Adrenal gland (tissue), 12 donors: ENCODE data around the gene ZBTB38. TPM values are rescaled to one million over a fixed set of nuclear protein-coding genes. Genes with fewer than 3 reads are reported as not detected.
A peak's percentile ranks its signal among the peaks of the same experiment; 100 is the strongest.

Experiments used
- DNase-seq, 7 donors: peaks; one replicate each; pipeline ENCODE4 v3.0.0-alpha.2; 2019 to 2020
- H3K27ac ChIP-seq, 5 donors: fragments of 200-600 bp; sonication (generic) in 4 of 5; 1 replicate in 3 of 5; 2 replicates in 2 of 5; pipeline versions ENCODE4 v1.5.1 to v1.8.0; 2016 to 2020; ENCODE audit warnings: mild to moderate bottlenecking in 1 of 5
- H3K27me3 ChIP-seq: fragments of 200-600 bp; 2 replicates; pipeline ENCODE4 v1.8.0; 2021
- H3K36me3 ChIP-seq, 2 donors: fragments of 200-600 bp; replicated peaks in 1 of 2; 1 replicate in 1 of 2; 2 replicates in 1 of 2; pipeline versions ENCODE4 v1.5.1 to v1.8.0; 2018 to 2022
- H3K4me1 ChIP-seq, 2 donors: fragments of 200-600 bp; replicated peaks in 1 of 2; 1 replicate in 1 of 2; 2 replicates in 1 of 2; pipeline versions ENCODE4 v1.5.1 to v1.8.0; 2018 to 2021
- H3K4me3 ChIP-seq, 4 donors: fragments of 200-600 bp; sonication (generic) in 3 of 4; one replicate each; pipeline ENCODE4 v1.5.1; 2016 to 2018
- H3K9me3 ChIP-seq, 3 donors: fragments of 200-600 bp; sonication (generic) in 1 of 3; replicated peaks in 1 of 3; 1 replicate in 2 of 3; 2 replicates in 1 of 3; pipeline versions ENCODE4 v1.5.1 to v1.8.0; 2016 to 2021
- CTCF ChIP-seq, 6 experiments: fragments of 450-650 bp in 4 of 6; fragments of 200-600 bp in 2 of 6; sonication (generic) in 1 of 6; IDR thresholded peaks; 1 replicate in 5 of 6; 2 replicates in 1 of 6; pipeline versions ENCODE4 v1.5.1 to v1.8.0; 2016 to 2021; ENCODE audit warnings: antibody characterized with exemption in 6 of 6, mild to moderate bottlenecking in 2 of 6, moderate library complexity in 1 of 6
- POLR2A ChIP-seq, 2 donors: fragments of 450-650 bp; IDR thresholded peaks; one replicate each; pipeline ENCODE4 v1.6.1; 2017; ENCODE audit warnings: antibody characterized with exemption in 2 of 2, mild to moderate bottlenecking in 2 of 2, moderate library complexity in 1 of 2
- WGBS, 4 donors: extraction: QIAGEN DNeasy Blood & Tissue Kit in 2 of 4; methylation state at CpG; one replicate each; pipeline versions ENCODE4 v1.1.5 to v1.1.7; 2013 to 2017; 5-methylcytosine and 5-hydroxymethylcytosine counted together
- intact Hi-C, 2 donors: fragments of 100-400 bp; cut with DNase I; formaldehyde crosslinking; loops; one replicate each; pipeline versions ENCODE4 v1.14.1 to v1.15.0; 2022 to 2023
- polyA plus RNA-seq, 3 donors: library from polyadenylated mRNA; stranded (reverse); fragments of 200-250 nt in 2 of 3; fragments of 350-450 nt in 1 of 3; fragmentation: Illumina TruSeq in 1 of 3; extraction: RNeasy Lipid Tissue Mini Kit (QIAGEN cat#74804) in 1 of 3; gene quantifications; one replicate each; pipeline ENCODE4 v1.2.3, GENCODE V29; 2013 to 2014
- total RNA-seq, 9 donors: library from RNA; depleted of rRNA in 4 of 9; stranded (reverse); fragments of >200 nt in 4 of 9; fragments of 120-200 nt in 1 of 9; fragmentation: NEBNext Ultra II Directional in 1 of 9; extraction: Animal tissue kit (Norgen Biotek cat#: 25700) in 1 of 9; gene quantifications; one replicate each; pipeline versions ENCODE4 v1.1.0 to v1.2.4, GENCODE V29; 2013 to 2023
- donor health status: healthy with polysubstance abuse.
- donor health status: Bipolar disorder and iron deficiency.
- donor health status: DM: yes; HTN: yes; CAD: no.
- donor health status: DM: no; HTN: no; CAD: no.
- donor health status: DM: no; HTN: no; CAD: no.
- donor health status: DM: yes; HTN: yes; CAD: no.

Gene ZBTB38
- total and polyA plus RNA-seq, 12 donors: 12.0 to 231 (median 147) TPM

- no peaks in the 10 kb centered on the region for H3K9me3 ChIP-seq
- no peaks in the 10 kb centered on the region for H3K36me3 ChIP-seq
- no peak overlapping the region for H3K4me3 ChIP-seq
- intact Hi-C loops: no loop called here
- peaks cover 18 to 47% of the 10 kb centered on the region in 2 donors for H3K4me1 ChIP-seq
- peak overlapping the region; percentile 25 to 89 (median 63) for H3K27ac ChIP-seq
- TF ChIP-seq CTCF (IDR thresholded peaks at IDR 0.05): no peak
- no peak for TF ChIP-seq POLR2A (IDR thresholded peaks at IDR 0.05)
- H3K27me3 ChIP-seq: no peaks in the 10 kb centered on the region
- no peak for DNase-seq
- 33 to 46% (median 39%) methylated on average over 4 of the region's 4 CpGs for WGBS, 4 donors
Measured at GRCh38 chr3:141391991-141392316, 23.6 kb downstream of the ZBTB38 start.

GRCh38 chr3:141392416-141392815, 24.1 kb downstream of the ZBTB38 start:
- Histone ChIP-seq H3K9me3 (no peaks in the 10 kb centered on the region), H3K27me3 (no peaks in the 10 kb centered on the region), H3K4me1 (peaks cover 18 to 47% of the 10 kb centered on the region in 2 donors), H3K4me3 (no peak overlapping the region), H3K27ac (peak overlapping the region; percentile 25 to 89 (median 63)), H3K36me3 (no peaks in the 10 kb centered on the region)
- intact Hi-C loops: no loop called here
- WGBS, 4 donors: 82 to 85% (median 84%) methylated on average over 5 of the region's 5 CpGs
- TF ChIP-seq POLR2A (IDR thresholded peaks at IDR 0.05): no peak
- DNase-seq: no peak

GRCh38 chr3:141392897-141393734, 24.8 kb downstream of the ZBTB38 start:
- WGBS, 4 donors: 58 to 63% (median 60%) methylated on average over 6 of the region's 6 CpGs
- peak; percentile 60 to 90 (median 73) for DNase-seq
- Histone ChIP-seq H3K27ac (peak overlapping the region; percentile 58 to 89 (median 75)), H3K4me1 (peaks cover 18 to 42% of the 10 kb centered on the region in 2 donors), H3K27me3 (no peaks in the 10 kb centered on the region), H3K9me3 (no peaks in the 10 kb centered on the region), H3K4me3 (no peak overlapping the region), H3K36me3 (no peaks in the 10 kb centered on the region)
- intact Hi-C loops: no loop called here
- peak in 1 of 6 experiments; percentile 5 for TF ChIP-seq CTCF (IDR thresholded peaks at IDR 0.05)
- peak in 1 of 2 donors; percentile 8 for TF ChIP-seq POLR2A (IDR thresholded peaks at IDR 0.05)

- TF ChIP-seq CTCF (IDR thresholded peaks at IDR 0.05) (no peak), POLR2A (IDR thresholded peaks at IDR 0.05) (no peak)
- peaks cover 18 to 37% of the 10 kb centered on the region in 2 donors for H3K4me1 ChIP-seq
- H3K27ac ChIP-seq: peak overlapping the region; percentile 58 to 89 (median 75)
- 57 to 65% (median 59%) methylated on average over 7 of the region's 7 CpGs for WGBS, 4 donors
- H3K27me3 ChIP-seq: no peaks in the 10 kb centered on the region
- intact Hi-C loops: no loop called here
- H3K4me3 ChIP-seq: no peak overlapping the region
- H3K36me3 ChIP-seq: no peaks in the 10 kb centered on the region
- H3K9me3 ChIP-seq: no peaks in the 10 kb centered on the region
- peak in 2 of 7 donors; percentile 48 to 58 for DNase-seq
Measured at GRCh38 chr3:141393735-141394076, 25.4 kb downstream of the ZBTB38 start.

GRCh38 chr3:141394560-141394959, 26.3 kb downstream of the ZBTB38 start:
- intact Hi-C loops: no loop called here

More at GRCh38 chr3:141394560-141394959, 26.3 kb downstream of the ZBTB38 start:
- H3K27ac ChIP-seq: peak overlapping the region in 1 of 5 donors; percentile 89
- TF ChIP-seq POLR2A (IDR thresholded peaks at IDR 0.05) (no peak), CTCF (IDR thresholded peaks at IDR 0.05) (no peak)
- no peaks in the 10 kb centered on the region for H3K9me3 ChIP-seq
- H3K4me1 ChIP-seq: peaks cover 20 to 41% of the 10 kb centered on the region in 2 donors
- WGBS, 4 donors: 89 to 96% (median 92%) methylated on average over 3 of the region's 3 CpGs
- H3K36me3 ChIP-seq: no peaks in the 10 kb centered on the region
- no peak for DNase-seq
- H3K27me3 ChIP-seq: no peaks in the 10 kb centered on the region
- no peak overlapping the region for H3K4me3 ChIP-seq
